Activated effector memory CD4-positive, alpha-beta T cell treated with anti-CD3 and anti-CD28 coated beads, Interleukin-2, amount 50 U/mL, for 16 hours (primary cell): ENCODE data around the gene GNPTAB.
"Not testable (repeated sequence)": the region's sequence is repeated elsewhere in the genome, so short reads cannot be mapped to it uniquely, and the experiment has no call there.

Experiments used
- DNase-seq: peaks from one replicate; pipeline ENCODE4 v3.0.0-alpha.2; 2020

GNPTAB gene

GRCh38 chr12:101850199-101850598 is 19.4 kb upstream of the GNPTAB start:
- no peak for DNase-seq

GRCh38 chr12:101847325-101847724 is 16.6 kb upstream of the GNPTAB start:
- DNase-seq, result no peak

GRCh38 chr12:101845137-101845711 is 14.5 kb upstream of the GNPTAB start:
- DNase-seq, result no peak

GRCh38 chr12:101841069-101841468 is 10.3 kb upstream of the GNPTAB start:
- DNase-seq, result no peak

GRCh38 chr12:101839324-101840283 is 8.8 kb upstream of the GNPTAB start:
- peak; percentile 84 for DNase-seq

GRCh38 chr12:101838628-101839323 is 8.0 kb upstream of the GNPTAB start:
- no peak for DNase-seq

- no peak for DNase-seq
Observed at GRCh38 chr12:101832030-101832429, 1.3 kb upstream of the GNPTAB start.

GRCh38 chr12:101829639-101830366 is 956 bp downstream of the GNPTAB start:
- no peak for DNase-seq

- DNase-seq, result no peak
Observed at GRCh38 chr12:101828463-101829196, 2.1 kb downstream of the GNPTAB start.

- no peak for DNase-seq
Observed at GRCh38 chr12:101826766-101827368, 3.9 kb downstream of the GNPTAB start.

- DNase-seq, result no peak
Observed at GRCh38 chr12:101824831-101825230, 5.9 kb downstream of the GNPTAB start.

GRCh38 chr12:101823891-101824290 is 6.9 kb downstream of the GNPTAB start:
- peak; percentile 83 for DNase-seq

- DNase-seq, result no peak
Observed at GRCh38 chr12:101823039-101823438, 7.7 kb downstream of the GNPTAB start.

GRCh38 chr12:101819467-101819866 is 11.3 kb downstream of the GNPTAB start:
- DNase-seq, result no peak

- DNase-seq, result not testable (repeated sequence)
Observed at GRCh38 chr12:101818689-101819088, 12.1 kb downstream of the GNPTAB start.

GRCh38 chr12:101813117-101813516 is 17.6 kb downstream of the GNPTAB start:
- no peak for DNase-seq

GRCh38 chr12:101812716-101813115 is 18.0 kb downstream of the GNPTAB start:
- DNase-seq, result not testable (repeated sequence)

GRCh38 chr12:101811342-101811741 is 19.4 kb downstream of the GNPTAB start:
- not testable (repeated sequence) for DNase-seq

GRCh38 chr12:101809208-101809607 is 21.6 kb downstream of the GNPTAB start:
- no peak for DNase-seq

GRCh38 chr12:101806265-101806664 is 24.5 kb downstream of the GNPTAB start:
- no peak for DNase-seq

- no peak for DNase-seq
Observed at GRCh38 chr12:101804409-101804808, 26.4 kb downstream of the GNPTAB start.

GRCh38 chr12:101803978-101804377 is 26.8 kb downstream of the GNPTAB start:
- no peak for DNase-seq
